ENCODE data around the gene IDH3A. TPM values are rescaled to one million over a fixed set of nuclear protein-coding genes. Genes with fewer than 3 reads are reported as not detected.

The IDH3A gene
- 51.1 and 68.4 TPM in 2 replicates for total RNA-seq

GRCh38 chr15:78149068-78149804, at the start of gene IDH3A:
Gene IDH3A, plus strand, starts transcription at chr15:78149362. Its CDS starts 42 bp downstream, at chr15:78149404.

GRCh38 chr15:78131295-78132061, 17.7 kb upstream of the IDH3A start, which contains the start of gene CIB2:
Gene CIB2, minus strand, starts transcription at chr15:78131445. Its CDS starts 230 bp downstream, at chr15:78131215.

Other genes with a start within 250 kb of the IDH3A start
- 24.8 and 24.9 TPM in 2 replicates for gene TBC1D2B, start 71.7 kb upstream of the IDH3A start, total RNA-seq
- gene SH2D7, start 56.8 kb upstream of the IDH3A start, total RNA-seq, result not detected in 2 replicates
- 0.27 and 3.1 TPM in 2 replicates for gene CIB2, start 17.9 kb upstream of the IDH3A start, total RNA-seq
- gene ACSBG1, start 85.2 kb downstream of the IDH3A start, total RNA-seq, result 0.07 and 0.25 TPM in 2 replicates
- gene DNAJA4, start 115.2 kb downstream of the IDH3A start, total RNA-seq, result 6.3 and 7.8 TPM in 2 replicates
- 74.1 and 85.0 TPM in 2 replicates for gene SKIC8, start 150.2 kb downstream of the IDH3A start, total RNA-seq
- 0.20 TPM in 1 of 2 replicates, not detected in the other for gene CRABP1, start 191.0 kb downstream of the IDH3A start, total RNA-seq

All from mammary microvascular endothelial cell (primary cell).